Endothelial cell of umbilical vein (primary cell): ENCODE results near the gene OPTC. TPM values are rescaled to one million over a fixed set of nuclear protein-coding genes. Genes with fewer than 3 reads are reported as not detected.

ENCODE experiments used
- BruUV-seq: library from RNA; stranded (reverse); fragments of 400-500 nt; replicated peaks from 2 replicates; lab custom pipeline; 2021; lab: Mats Ljungman, UMichigan
- CTCF ChIA-PET: fragments of 300-600, 350-600 bp; sonication (Branson Sonifier 250); formaldehyde crosslinking; loops from one replicate; lab custom pipeline; 2021; ENCODE audit warnings: antibody characterized with exemption, inconsistent platforms; lab: Charles Lee
- POLR2A ChIA-PET: fragments of 300-600, 350-600 bp; sonication (Branson Sonifier 250); formaldehyde crosslinking; loops from one replicate; lab custom pipeline; 2021; ENCODE audit warnings: antibody characterized with exemption, inconsistent platforms; lab: Charles Lee
- DNase-seq: peaks from one replicate; pipeline ENCODE4 v3.0.0-alpha.2; 2011; ENCODE audit warnings: low read depth, low spot score
- FAIRE-seq: peaks from 2 replicates; lab custom pipeline; 2011; peaks lifted over from hg19 to GRCh38; lab: Jason Lieb, UNC
- H2AFZ ChIP-seq: 2 replicates; pipeline ENCODE4 v1.6.0; 2012; ENCODE audit warnings: low read depth, low read length, control low read depth, inconsistent platforms
- H3K27ac ChIP-seq: 2 replicates; pipeline ENCODE4 v1.5.1; 2011; ENCODE audit warnings: low read depth, mild to moderate bottlenecking, control low read depth, low read length, moderate library complexity; ENCODE audit not compliant: insufficient read depth
- H3K27me3 ChIP-seq, 2 experiments: 2 replicates each; pipeline versions ENCODE4 v1.6.0 to v1.6.1; 2011; ENCODE audit warnings: low read length in 2 of 2, mixed read lengths in 1 of 2; ENCODE audit not compliant: control insufficient read depth in 2 of 2, insufficient read depth in 2 of 2
- H3K36me3 ChIP-seq, 2 experiments: 2 replicates in 1 of 2; 3 replicates in 1 of 2; pipeline ENCODE4 v1.5.1; 2011; ENCODE audit warnings: low read length in 2 of 2, mild to moderate bottlenecking in 1 of 2, moderate library complexity in 1 of 2; ENCODE audit not compliant: control insufficient read depth in 2 of 2, insufficient read depth in 2 of 2; ENCODE audit errors: extremely low read depth in 1 of 2
- H3K4me1 ChIP-seq: 3 replicates; pipeline ENCODE4 v1.5.1; 2011; ENCODE audit warnings: mild to moderate bottlenecking, low read length; ENCODE audit not compliant: control insufficient read depth, insufficient read depth; ENCODE audit errors: extremely low read depth
- H3K4me2 ChIP-seq: 2 replicates; pipeline ENCODE4 v1.6.1; 2011; ENCODE audit warnings: low read length, control low read depth, mixed read lengths; ENCODE audit not compliant: insufficient read depth
- H3K4me3 ChIP-seq, 3 experiments: fragments of 200-600 bp in 1 of 3; sonication (generic), shearing (Covaris generic) in 1 of 3; replicated peaks in 1 of 3; 2 replicates each; pipeline ENCODE4 v1.5.1; 2011 to 2016; ENCODE audit warnings: control low read depth in 3 of 3, low read length in 3 of 3, mild to moderate bottlenecking in 2 of 3, inconsistent platforms in 1 of 3, low read depth in 1 of 3, moderate library complexity in 1 of 3; ENCODE audit not compliant: insufficient read depth in 1 of 3
- H3K79me2 ChIP-seq: 2 replicates; pipeline ENCODE4 v1.6.0; 2012; ENCODE audit warnings: low read length, inconsistent platforms; ENCODE audit not compliant: control insufficient read depth, insufficient read depth
- H3K9ac ChIP-seq: replicated peaks from 2 replicates; pipeline ENCODE3; 2011; ENCODE audit warnings: low read length, control low read depth; ENCODE audit not compliant: insufficient read depth; ENCODE audit errors: extremely low read depth
- H3K9me1 ChIP-seq: replicated peaks from 3 replicates; pipeline ENCODE4 v1.6.0; 2011; ENCODE audit warnings: mild to moderate bottlenecking, low read length; ENCODE audit not compliant: control insufficient read depth, insufficient read depth; ENCODE audit errors: extremely low read depth
- H3K9me3 ChIP-seq: replicated peaks from 2 replicates; pipeline ENCODE4 v1.5.1; 2012; ENCODE audit warnings: low read length, inconsistent platforms; ENCODE audit not compliant: control insufficient read depth, insufficient read depth
- H4K20me1 ChIP-seq: replicated peaks from 2 replicates; pipeline ENCODE3; 2011; ENCODE audit warnings: mild to moderate bottlenecking, low read length; ENCODE audit not compliant: control insufficient read depth, insufficient read depth; ENCODE audit errors: extremely low read depth
- FOS ChIP-seq: IDR thresholded peaks from 2 replicates; pipeline ENCODE4 v1.6.1; 2011; ENCODE audit warnings: mild to moderate bottlenecking, low read length, moderate library complexity, borderline replicate concordance; ENCODE audit not compliant: insufficient read depth
- GATA2 ChIP-seq: IDR thresholded peaks from 2 replicates; pipeline ENCODE4 v1.7.0; 2011; ENCODE audit warnings: low read depth, mild to moderate bottlenecking, moderate library complexity, mixed read lengths, low read length; ENCODE audit not compliant: insufficient read length, insufficient read depth
- JUN ChIP-seq: IDR thresholded peaks from 2 replicates; pipeline ENCODE4 v1.6.1; 2011; ENCODE audit warnings: borderline replicate concordance, low read depth; ENCODE audit not compliant: insufficient read length, insufficient read depth
- MAX ChIP-seq: IDR thresholded peaks from 2 replicates; pipeline ENCODE4 v1.6.1; 2011; ENCODE audit not compliant: insufficient read depth, insufficient read length
- MYC ChIP-seq: IDR thresholded peaks from one replicate; pipeline ENCODE4 v1.6.1; 2011; ENCODE audit warnings: mild to moderate bottlenecking, low read depth, low read length
- POLR2A ChIP-seq: IDR thresholded peaks from 2 replicates; pipeline ENCODE4 v1.6.1; 2012; ENCODE audit warnings: low read depth, mild to moderate bottlenecking, control low read depth, low read length
- POLR2AphosphoS5 ChIP-seq: IDR thresholded peaks from 2 replicates; pipeline ENCODE4 v1.6.1; 2012; ENCODE audit warnings: low read depth, mild to moderate bottlenecking, control low read depth, low read length, moderate library complexity; ENCODE audit not compliant: insufficient read depth
- dilution Hi-C: fragments of 300-500 bp; cut with MboI; formaldehyde crosslinking; loops from one replicate; pipeline ENCODE4 v1.15.0; 2019; ENCODE audit warnings: low sequenced_read_pairs; ENCODE audit not compliant: extremely low pct_ligation_motif_present
- intact Hi-C: fragments of 100-400 bp; cut with micrococcal nuclease; formaldehyde crosslinking; loops from one replicate; pipeline ENCODE4 v1.10.0; 2022
- polyA plus RNA-seq, 4 experiments: library from polyadenylated mRNA; depleted of rRNA in 3 of 4; stranded (reverse) in 3 of 4; unstranded in 1 of 4; fragments of >200 nt; gene quantifications; 2 replicates each; pipeline versions ENCODE4 v1.2.1 to v1.2.3, GENCODE V29; 2011 to 2012; ENCODE audit warnings: missing spikeins in 1 of 4
- total RNA-seq: library from RNA; stranded (reverse); gene quantifications from 2 replicates; pipeline ENCODE4 v1.2.3, GENCODE V29; 2021

OPTC gene
- total and polyA plus RNA-seq, 2 donors (not counting 3 experiments of a cell fraction or from before 2014, with no cell fraction given): not detected

- H3K4me2 ChIP-seq: no peak overlapping the region
- no peaks in the 10 kb centered on the region for H4K20me1 ChIP-seq
- no TSS peak for BruUV-seq
- H3K4me1 ChIP-seq: no peaks in the 10 kb centered on the region
- no peak for TF ChIP-seq POLR2A
- no peak for DNase-seq
- no peak overlapping the region for H3K9ac ChIP-seq
- H3K9me1 ChIP-seq: no peaks in the 10 kb centered on the region
- no peak overlapping the region for H3K27ac ChIP-seq
- H2AFZ ChIP-seq: no peak overlapping the region
- H3K9me3 ChIP-seq: no peaks in the 10 kb centered on the region
- dilution Hi-C loops (no loop called here), intact Hi-C loops (no loop called here)
- peaks cover 0 to 13% of the 10 kb centered on the region in 2 experiments for H3K27me3 ChIP-seq
- ChIA-PET POLR2A (no interaction called here), CTCF (interaction anchor here (1.3 to 2.1 kb wide), 2 partner anchors 10 to 30 kb away, joined by 4 to 6 read pairs; no protein-coding TSS in a partner anchor)
- no peak overlapping the region for H3K4me3 ChIP-seq
- FAIRE-seq: no peak
- no peaks in the 10 kb centered on the region for H3K79me2 ChIP-seq
- no peaks in the 10 kb centered on the region for H3K36me3 ChIP-seq
Measured at GRCh38 chr1:203537806-203538464, 44.0 kb downstream of the OPTC start.

- no peak overlapping the region for H2AFZ ChIP-seq
- H4K20me1 ChIP-seq: no peaks in the 10 kb centered on the region
- no peaks in the 10 kb centered on the region for H3K9me1 ChIP-seq
- no peak for FAIRE-seq
- dilution Hi-C loops (no loop called here), intact Hi-C loops (no loop called here)
- H3K9ac ChIP-seq: no peak overlapping the region
- H3K4me1 ChIP-seq: no peaks in the 10 kb centered on the region
- DNase-seq: no peak
- no peak overlapping the region for H3K27ac ChIP-seq
- no peak overlapping the region for H3K4me2 ChIP-seq
- no peaks in the 10 kb centered on the region for H3K79me2 ChIP-seq
- POLR2A ChIA-PET: interaction anchor here (0.7 kb wide), 1 partner anchor 25 kb away, joined by 4 read pairs; no protein-coding TSS in a partner anchor
- CTCF ChIA-PET: interaction anchor here (2.1 kb wide), 1 partner anchor 11 kb away, joined by 6 read pairs; no protein-coding TSS in a partner anchor
- peaks cover 0 to 13% of the 10 kb centered on the region in 2 experiments for H3K27me3 ChIP-seq
- H3K4me3 ChIP-seq: no peak overlapping the region
- TF ChIP-seq GATA2 (no peak), MYC (no peak), POLR2A (no peak), POLR2AphosphoS5 (no peak), MAX (no peak), FOS (no peak), JUN (no peak)
- BruUV-seq: no TSS peak
- H3K36me3 ChIP-seq: no peaks in the 10 kb centered on the region
- H3K9me3 ChIP-seq: no peaks in the 10 kb centered on the region
Measured at GRCh38 chr1:203538726-203539125, 44.8 kb downstream of the OPTC start.
